Kidney (tissue), 14 donors: ENCODE measurements around the gene MX1. TPM values are rescaled to one million over a fixed set of nuclear protein-coding genes. Genes with fewer than 3 reads are reported as not detected.

Source experiments
- DNase-seq, 5 donors: peaks; one replicate each; pipeline ENCODE4 v3.0.0-alpha.2; 2013 to 2020
- FAIRE-seq: peaks from 2 replicates; lab custom pipeline; 2012; peaks lifted over from hg19 to GRCh38; lab: Jason Lieb, UNC
- H3K27ac ChIP-seq, 2 donors: one replicate each; pipeline ENCODE4 v1.7.0; 2013; ENCODE audit warnings: low read depth in 2 of 2, low read length in 2 of 2, inconsistent platforms in 1 of 2
- H3K27me3 ChIP-seq: one replicate; pipeline ENCODE4 v1.7.1; 2013; ENCODE audit warnings: low read length, inconsistent platforms; ENCODE audit not compliant: control insufficient read depth, insufficient read depth
- H3K36me3 ChIP-seq, 3 donors: one replicate each; pipeline versions ENCODE4 v1.7.0 to v1.7.1; 2013; ENCODE audit warnings: low read length in 3 of 3, control low read depth in 1 of 3, inconsistent platforms in 1 of 3; ENCODE audit not compliant: insufficient read depth in 3 of 3, control insufficient read depth in 2 of 3
- H3K4me1 ChIP-seq, 3 donors: one replicate each; pipeline versions ENCODE4 v1.7.0 to v1.7.1; 2013; ENCODE audit warnings: low read length in 3 of 3, inconsistent platforms in 1 of 3, low read depth in 1 of 3; ENCODE audit not compliant: control insufficient read depth in 2 of 3, insufficient read depth in 2 of 3
- H3K4me3 ChIP-seq, 3 donors: one replicate each; pipeline versions ENCODE4 v1.7.0 to v1.8.1; 2013; ENCODE audit warnings: low read length in 3 of 3, control low read depth in 1 of 3, inconsistent platforms in 1 of 3
- H3K9ac ChIP-seq, 3 donors: one replicate each; pipeline versions ENCODE4 v1.7.0 to v1.7.1; 2013; ENCODE audit warnings: low read length in 3 of 3, control low read depth in 1 of 3, inconsistent platforms in 1 of 3
- H3K9me3 ChIP-seq, 3 donors: one replicate each; pipeline versions ENCODE4 v1.7.0 to v1.7.1; 2013; ENCODE audit warnings: low read length in 3 of 3, control low read depth in 1 of 3, inconsistent platforms in 1 of 3; ENCODE audit not compliant: control insufficient read depth in 2 of 3, insufficient read depth in 1 of 3
- CTCF ChIP-seq: IDR thresholded peaks from 3 replicates; pipeline ENCODE4 v1.5.1; 2012; ENCODE audit warnings: mild to moderate bottlenecking, moderate library complexity, borderline replicate concordance; ENCODE audit not compliant: insufficient read depth; ENCODE audit errors: extremely low read depth
- intact Hi-C: fragments of 100-400 bp; cut with DNase I; formaldehyde crosslinking; loops from one replicate; pipeline ENCODE4 v1.11.1; 2022
- polyA plus RNA-seq: library from polyadenylated mRNA; stranded (reverse); fragments of 350-450 nt; fragmentation: Illumina TruSeq; extraction: RNeasy Lipid Tissue Mini Kit (QIAGEN cat#74804); gene quantifications from one replicate; pipeline ENCODE4 v1.2.3, GENCODE V29; 2014; ENCODE audit warnings: low read depth, low replicate concordance; ENCODE audit not compliant: insufficient read depth
- total RNA-seq: library from RNA; stranded (reverse); fragmentation: NEBNext Ultra II Directional; extraction: Animal tissue kit (Norgen Biotek cat#: 25700); gene quantifications from one replicate; pipeline ENCODE4 v1.2.1, GENCODE V29; 2021
- donor health status: control.
- donor health status: control.
- donor health status: control.
- donor health status: control.
- donor health status: control.
- donor health status: DM: yes; HTN: yes; CAD: no.
- donor health status: Normal renal cell carcinoma (clear cell type).

The MX1 gene
- total and polyA plus RNA-seq, 2 donors from 2014 or later: 22.9 to 47.4 TPM

DNA sequence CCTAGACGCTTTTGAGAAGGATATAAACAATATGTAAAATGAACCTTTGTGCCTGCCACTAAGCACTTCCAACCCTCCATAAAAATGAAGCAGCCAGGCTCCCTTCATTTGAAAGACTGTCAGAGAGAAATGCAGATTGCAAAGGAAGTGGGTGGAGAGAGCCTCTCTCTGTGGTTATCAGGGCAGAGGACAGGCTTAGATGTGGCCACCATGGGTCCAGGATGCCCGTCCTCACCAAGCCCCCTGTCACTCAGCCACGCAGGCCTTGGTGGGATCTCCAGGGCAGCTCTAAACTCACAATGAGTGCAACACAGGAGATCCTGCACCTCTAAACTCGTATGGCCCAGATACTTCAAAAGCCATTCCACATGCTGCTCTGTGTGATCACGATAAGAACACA lies 44.0 kb downstream of the MX1 start:
- TF ChIP-seq CTCF: no peak
- FAIRE-seq: no peak
- Histone ChIP-seq H3K4me1 (peaks cover 3 to 15% (median 10%) of the 10 kb centered on the region in 3 donors), H3K27ac (no peak overlapping the region), H3K4me3 (no peak overlapping the region), H3K9me3 (no peaks in the 10 kb centered on the region), H3K9ac (no peak overlapping the region), H3K36me3 (peaks cover 0 to 20% (median 13%) of the 10 kb centered on the region in 3 donors), H3K27me3 (no peaks in the 10 kb centered on the region)
- DNase-seq: no peak
- intact Hi-C loops: no loop called here

DNA sequence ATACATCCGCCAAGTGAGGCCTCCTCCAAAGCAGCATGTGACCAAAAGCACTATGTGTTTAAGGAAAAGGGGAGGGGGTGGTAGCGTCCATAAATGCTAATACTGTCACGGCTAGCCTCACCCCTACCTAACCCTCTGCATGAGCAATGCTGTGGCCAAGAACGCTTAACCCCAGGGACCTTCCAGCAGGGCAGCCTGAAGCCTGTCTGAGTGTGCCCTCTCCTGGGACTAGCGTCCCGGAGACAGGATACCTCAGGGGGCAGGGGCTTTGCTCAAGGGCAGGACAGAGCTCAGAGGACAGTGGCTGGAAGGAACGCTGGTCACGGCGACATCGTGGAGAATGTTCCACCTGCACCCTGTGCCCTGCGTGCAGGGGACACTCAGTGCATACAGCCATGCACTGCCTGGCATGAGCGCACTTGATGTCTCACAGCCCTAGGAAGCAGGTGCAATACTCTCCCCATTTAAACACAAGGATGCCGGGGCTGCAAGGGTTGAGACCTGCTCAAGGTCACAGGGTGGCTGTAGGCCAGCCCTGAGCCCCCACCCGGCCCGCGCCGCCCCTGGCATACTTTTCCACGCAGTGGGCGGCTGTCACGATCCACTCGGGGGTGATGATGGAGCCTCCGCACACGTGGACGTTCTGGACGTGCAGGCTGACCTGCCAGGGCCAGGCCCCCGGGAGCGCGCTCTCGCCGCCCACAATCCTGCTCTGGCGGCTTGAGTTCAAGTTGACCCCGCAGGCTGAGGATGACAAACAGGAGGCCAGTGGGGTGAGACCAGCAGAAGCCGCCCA lies 46.9 kb downstream of the MX1 start:
- no peak overlapping the region for H3K9ac ChIP-seq
- H3K4me3 ChIP-seq: no peak overlapping the region
- no peaks in the 10 kb centered on the region for H3K27me3 ChIP-seq
- peaks cover 0 to 19% (median 14%) of the 10 kb centered on the region in 3 donors for H3K36me3 ChIP-seq
- FAIRE-seq (no peak), DNase-seq (no peak)
- no peaks in the 10 kb centered on the region for H3K9me3 ChIP-seq
- H3K4me1 ChIP-seq: peaks cover 0 to 6% (median 3%) of the 10 kb centered on the region in 3 donors
- TF ChIP-seq CTCF: no peak
- intact Hi-C loops: no loop called here
- H3K27ac ChIP-seq: no peak overlapping the region

DNA sequence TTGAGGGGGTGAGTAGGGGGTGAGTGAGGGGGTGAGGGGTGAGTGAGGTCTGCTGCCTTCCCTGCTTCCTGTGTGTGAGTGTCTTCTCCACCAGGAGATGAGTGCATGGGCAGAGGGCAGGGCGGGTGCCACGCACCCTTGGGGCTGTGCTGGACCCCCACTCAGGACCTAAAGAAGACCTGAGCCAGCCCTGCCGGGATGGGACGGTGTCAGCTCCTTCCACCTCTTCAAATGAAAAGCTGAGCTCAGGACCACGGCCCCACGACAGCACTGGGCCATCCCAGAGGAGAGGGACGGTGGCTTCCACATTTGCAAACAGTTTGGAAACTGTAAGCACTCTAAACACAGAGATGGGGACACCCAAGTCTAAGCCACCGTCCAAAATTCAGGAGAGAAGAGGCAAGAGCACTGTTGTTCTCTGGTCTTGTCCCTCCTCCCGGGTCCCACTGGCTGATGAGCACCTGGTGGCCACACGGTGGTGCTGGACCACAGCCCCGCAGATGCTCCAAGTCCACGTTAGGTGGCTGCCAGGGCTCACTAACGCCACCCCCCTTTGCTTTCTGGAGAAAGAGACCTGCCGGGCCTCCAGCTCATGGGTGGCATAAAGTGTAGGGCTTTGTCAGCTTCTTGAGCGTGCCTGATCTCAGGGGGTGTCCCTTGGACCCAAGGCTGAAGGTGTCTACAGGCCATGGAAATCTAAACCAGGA lies 49.8 kb downstream of the MX1 start:
- FAIRE-seq (no peak), DNase-seq (no peak)
- intact Hi-C loops: no loop called here

More for the DNA sequence above, 49.8 kb downstream of the MX1 start:
- Histone ChIP-seq H3K9ac (no peak overlapping the region), H3K4me3 (no peak overlapping the region), H3K36me3 (peaks cover 0 to 21% (median 12%) of the 10 kb centered on the region in 3 donors), H3K4me1 (peaks cover 0 to 16% (median 13%) of the 10 kb centered on the region in 3 donors), H3K9me3 (no peaks in the 10 kb centered on the region), H3K27me3 (no peaks in the 10 kb centered on the region), H3K27ac (no peak overlapping the region)
- TF ChIP-seq CTCF: no peak
